ENCODE results near the gene MED12L.
A peak's percentile ranks its signal among the peaks of the same experiment; 100 is the strongest.

Gene MED12L

GRCh38 chr3:151321526-151321925, 236.1 kb downstream of the MED12L start:
- DNase-seq (ENCODE audit: low read depth, low spot score): no peak

GRCh38 chr3:151322511-151322910, 237.0 kb downstream of the MED12L start:
- H3K4me3 ChIP-seq (ENCODE audit: low read length): no peak overlapping the region
- no peak for DNase-seq (ENCODE audit: low read depth, low spot score)

More at GRCh38 chr3:151321526-151321925, 236.1 kb downstream of the MED12L start:
- H3K4me3 ChIP-seq (ENCODE audit: low read length): no peak overlapping the region

DNA sequence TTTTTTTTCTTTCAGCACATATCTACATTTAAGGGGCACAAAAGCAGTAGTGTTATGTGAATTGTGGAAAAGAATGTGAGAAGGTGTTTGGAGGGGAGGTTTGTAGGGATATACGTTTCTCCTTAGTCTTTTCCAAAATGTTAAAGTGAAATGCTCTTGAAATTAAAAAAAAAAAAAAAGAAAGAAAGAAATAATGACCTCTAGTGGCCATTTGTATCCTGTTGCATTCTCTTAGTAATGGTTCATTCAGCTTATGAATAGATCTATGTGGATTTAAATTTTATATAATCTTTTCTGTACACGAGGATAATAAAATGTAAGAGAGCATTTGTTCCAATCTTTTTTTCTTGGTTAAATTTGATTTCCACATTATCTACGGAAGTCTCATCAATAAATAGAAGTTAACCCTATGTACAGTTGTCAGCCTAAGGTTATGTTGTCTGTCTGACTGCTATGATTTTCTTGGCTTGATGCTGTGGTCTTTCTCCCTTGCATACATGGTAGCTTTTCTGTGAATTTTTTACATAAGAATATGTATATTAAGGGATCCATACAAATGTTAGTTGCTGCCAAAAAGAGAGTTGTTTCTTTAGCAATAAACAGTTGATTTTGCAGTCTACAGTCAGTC, 242.2 kb downstream of the MED12L start:
- H3K4me3 ChIP-seq (ENCODE audit: low read length): no peak overlapping the region
- peak; percentile 8 for DNase-seq (ENCODE audit: low read depth, low spot score)

- no peak for DNase-seq (ENCODE audit: low read depth, low spot score)
- no peak overlapping the region for H3K4me3 ChIP-seq (ENCODE audit: low read length)
Measured at GRCh38 chr3:151328298-151328995, 243.0 kb downstream of the MED12L start.

DNA sequence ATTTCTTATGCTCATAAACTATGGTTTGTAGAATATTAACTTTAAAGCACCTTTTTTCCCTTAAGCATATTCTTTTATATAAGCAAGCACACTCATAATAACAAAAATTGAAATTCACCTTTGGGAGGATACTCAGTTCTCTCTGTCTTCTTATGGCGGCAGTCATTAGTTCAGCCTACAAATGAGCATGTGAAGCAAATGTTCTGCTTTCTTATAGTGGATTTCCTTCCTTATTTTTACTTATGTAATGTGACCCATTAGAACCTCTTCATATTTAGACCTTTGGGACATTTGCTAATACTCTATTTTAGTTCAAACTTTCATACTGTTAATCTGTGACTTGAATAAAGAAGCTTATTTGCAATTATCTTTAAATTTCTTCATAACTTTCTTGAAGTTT, 243.9 kb downstream of the MED12L start, which contains the start of gene P2RY13:
P2RY13 (minus strand) TSS at position 187 of the 400 bp plus-strand sequence; CDS start at position 166, 21 bp downstream.
- no peak within 1 kb of the TSS for H3K4me3 ChIP-seq (ENCODE audit: low read length)
- no peak for DNase-seq (ENCODE audit: low read depth, low spot score)

DNA sequence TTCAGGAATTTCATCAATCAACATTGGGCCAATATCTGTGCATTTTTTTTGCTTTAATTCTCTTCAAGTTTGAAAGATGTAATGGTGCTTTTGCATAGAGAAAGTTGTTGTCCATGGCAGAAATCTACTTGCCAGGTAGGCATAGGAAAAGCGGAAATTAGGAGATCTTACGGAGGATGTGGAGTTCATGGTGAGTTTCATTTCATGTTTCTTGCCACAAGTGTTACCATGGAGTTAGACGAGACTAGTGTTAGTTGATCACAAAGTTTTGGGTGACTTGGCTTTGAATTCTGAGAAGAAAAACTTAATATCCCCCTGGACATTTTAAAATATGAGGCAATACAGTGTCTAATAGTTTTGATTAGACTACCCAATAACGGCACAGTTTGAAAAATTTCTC, 244.9 kb downstream of the MED12L start:
- H3K4me3 ChIP-seq (ENCODE audit: low read length): no peak overlapping the region
- DNase-seq (ENCODE audit: low read depth, low spot score): no peak

DNA sequence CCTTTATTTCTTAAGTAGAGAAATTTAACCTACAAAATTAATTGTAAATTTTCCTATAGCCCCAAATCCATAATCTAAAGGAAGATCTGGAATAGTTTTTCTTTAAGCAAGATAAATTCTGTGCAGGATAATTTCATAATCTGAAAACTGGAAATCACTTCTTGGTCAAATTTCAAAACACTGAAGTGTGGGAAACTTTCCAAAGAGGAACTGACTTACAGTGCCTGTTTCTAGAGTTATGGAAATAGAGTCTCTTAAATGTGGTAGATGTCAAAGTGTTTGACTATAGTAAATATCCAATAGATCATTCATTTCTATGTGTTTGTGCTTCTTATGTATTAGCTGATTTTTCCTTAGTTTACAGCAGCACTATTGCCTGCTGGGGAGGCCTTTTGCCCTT, 245.4 kb downstream of the MED12L start:
- no peak for DNase-seq (ENCODE audit: low read depth, low spot score)
- no peak overlapping the region for H3K4me3 ChIP-seq (ENCODE audit: low read length)

DNA sequence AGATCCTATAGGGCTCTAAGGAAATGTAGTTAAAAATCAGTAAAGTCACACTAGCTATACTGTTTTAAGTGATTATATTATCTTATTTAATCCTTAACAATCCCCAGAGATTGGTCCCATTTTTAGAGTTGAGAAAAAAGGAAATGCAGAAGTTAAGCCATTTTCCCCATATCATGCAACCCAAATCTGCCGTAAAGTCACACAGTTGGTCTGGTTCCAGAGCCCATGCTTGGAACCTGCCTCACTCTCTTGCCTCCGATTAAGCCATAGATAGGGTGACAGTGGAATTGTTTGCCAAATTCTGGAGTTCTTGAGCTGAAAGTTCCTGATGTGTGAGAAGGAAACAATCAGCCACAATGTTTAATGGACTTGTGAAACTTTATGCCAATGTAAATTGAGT, 246.2 kb downstream of the MED12L start:
- DNase-seq (ENCODE audit: low read depth, low spot score): no peak
- no peak overlapping the region for H3K4me3 ChIP-seq (ENCODE audit: low read length)

GRCh38 chr3:151345859-151346258, 260.4 kb downstream of the MED12L start:
- no peak for DNase-seq (ENCODE audit: low read depth, low spot score)
- no peak overlapping the region for H3K4me3 ChIP-seq (ENCODE audit: low read length)

DNA sequence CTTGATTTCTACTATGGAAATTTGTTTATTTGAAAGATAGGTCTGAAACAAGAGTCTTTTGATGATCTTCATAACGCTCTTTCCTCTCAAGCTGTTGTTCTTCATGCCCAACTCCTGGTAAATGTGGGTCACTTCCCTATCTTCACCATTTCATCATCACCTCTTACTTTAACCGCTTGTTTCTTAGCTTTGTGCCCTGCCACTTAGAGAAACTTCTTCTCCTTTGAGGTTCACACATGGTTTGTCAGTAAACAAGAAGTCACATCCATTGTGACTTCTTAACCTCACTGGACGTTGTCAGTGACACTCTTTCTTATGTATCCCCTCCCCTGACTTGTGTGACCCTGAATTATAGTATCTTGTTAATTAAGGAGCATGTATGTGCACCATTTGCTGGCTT, 260.8 kb downstream of the MED12L start:
- no peak overlapping the region for H3K4me3 ChIP-seq (ENCODE audit: low read length)
- DNase-seq (ENCODE audit: low read depth, low spot score): no peak

DNA sequence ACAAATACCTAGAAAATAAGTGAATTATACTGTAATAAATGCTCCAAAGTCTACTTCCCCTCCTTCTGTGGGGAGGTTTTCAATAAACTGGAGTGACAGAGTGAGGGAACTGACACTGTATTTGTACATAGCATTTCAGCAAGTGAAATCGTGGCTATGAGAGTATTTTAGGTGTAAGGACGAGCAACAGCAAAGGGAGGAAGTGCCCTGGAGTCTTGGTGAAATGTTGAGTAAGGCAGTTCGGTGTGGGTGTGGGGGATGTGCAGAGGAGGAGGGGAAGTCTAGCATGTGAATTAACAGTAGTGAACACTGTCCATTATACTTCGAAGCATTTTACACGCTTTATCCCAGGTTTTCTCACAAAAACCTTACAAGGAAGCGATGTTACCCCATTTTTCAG, 262.0 kb downstream of the MED12L start:
- no peak overlapping the region for H3K4me3 ChIP-seq (ENCODE audit: low read length)
- no peak for DNase-seq (ENCODE audit: low read depth, low spot score)

- no peak overlapping the region for H3K4me3 ChIP-seq (ENCODE audit: low read length)
- no peak for DNase-seq (ENCODE audit: low read depth, low spot score)
Measured at GRCh38 chr3:151350656-151351055, 265.2 kb downstream of the MED12L start.

DNA sequence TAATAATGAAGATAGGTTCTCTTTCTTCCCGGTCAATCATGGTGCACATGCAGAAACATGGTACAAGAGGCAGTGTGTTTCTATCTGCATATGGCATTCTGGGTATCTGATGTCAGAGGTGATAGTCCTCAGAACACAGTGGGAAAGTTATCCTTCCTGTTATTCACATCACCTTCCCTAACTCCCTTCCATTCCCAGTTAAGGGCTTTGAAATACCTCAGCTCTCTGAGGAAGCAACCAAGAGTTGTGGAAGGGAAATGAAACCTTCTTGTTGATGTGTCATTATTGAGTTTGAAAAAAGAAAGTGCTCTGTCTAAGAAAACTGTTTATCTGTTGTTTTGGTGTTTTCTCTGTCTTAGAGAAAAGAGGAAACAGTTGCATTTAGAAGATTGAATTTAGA, 265.8 kb downstream of the MED12L start:
- H3K4me3 ChIP-seq (ENCODE audit: low read length): no peak overlapping the region
- DNase-seq (ENCODE audit: low read depth, low spot score): no peak

DNA sequence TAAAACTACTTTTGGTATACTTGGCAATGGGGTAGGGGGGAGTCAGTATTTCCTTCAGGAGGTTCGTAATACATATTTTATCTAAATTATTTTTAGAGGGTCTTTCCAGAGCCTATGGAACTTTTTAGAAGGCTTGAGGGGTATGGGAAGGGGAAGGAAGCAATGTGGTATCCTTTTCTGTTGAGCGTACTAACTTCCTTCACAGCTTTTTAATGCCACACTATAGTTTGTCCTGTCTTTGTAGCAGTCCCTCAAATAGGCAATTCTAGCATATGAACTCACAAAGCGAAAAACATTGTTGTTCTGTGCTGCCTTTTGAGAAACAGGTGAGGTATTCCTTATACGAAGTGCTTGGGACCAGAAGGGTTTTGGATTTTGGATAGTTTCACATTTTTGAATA, 266.2 kb downstream of the MED12L start:
- no peak overlapping the region for H3K4me3 ChIP-seq (ENCODE audit: low read length)
- no peak for DNase-seq (ENCODE audit: low read depth, low spot score)

DNA sequence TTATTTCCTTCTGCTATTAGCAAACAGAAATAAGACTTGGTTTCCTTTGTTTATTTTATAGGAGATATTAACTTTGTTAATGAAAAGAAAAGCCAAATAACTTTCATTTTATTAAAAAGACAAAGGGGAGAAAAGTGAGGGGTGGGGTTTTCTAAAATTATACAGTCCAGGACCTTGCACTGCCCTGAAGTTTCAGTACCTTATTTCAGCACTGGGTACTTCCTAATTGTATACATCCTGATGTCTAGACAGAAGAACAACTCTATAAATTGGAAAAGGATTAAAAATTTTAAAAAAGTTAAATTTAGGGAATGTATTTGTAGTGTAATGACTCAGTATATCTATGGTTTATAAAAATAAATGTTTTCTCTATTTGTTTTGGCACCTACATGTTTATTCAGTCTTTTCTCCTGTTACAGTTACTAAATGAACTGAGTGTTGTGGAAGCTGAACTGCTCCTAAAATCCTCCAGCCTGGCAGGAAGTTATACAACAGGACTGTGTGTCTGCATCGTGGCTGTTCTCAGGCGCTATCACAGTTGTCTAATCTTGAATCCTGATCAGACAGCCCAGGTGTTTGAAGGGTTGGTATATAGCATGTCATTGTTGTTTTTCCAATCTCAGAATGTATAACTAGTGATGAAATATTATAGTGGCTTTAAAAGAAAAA, 271.5 kb downstream of the MED12L start:
- no peak overlapping the region for H3K4me3 ChIP-seq (ENCODE audit: low read length)
- DNase-seq (ENCODE audit: low read depth, low spot score): no peak

GRCh38 chr3:151357463-151357850, 272.0 kb downstream of the MED12L start:
- no peak for DNase-seq (ENCODE audit: low read depth, low spot score)
- H3K4me3 ChIP-seq (ENCODE audit: low read length): no peak overlapping the region

DNA sequence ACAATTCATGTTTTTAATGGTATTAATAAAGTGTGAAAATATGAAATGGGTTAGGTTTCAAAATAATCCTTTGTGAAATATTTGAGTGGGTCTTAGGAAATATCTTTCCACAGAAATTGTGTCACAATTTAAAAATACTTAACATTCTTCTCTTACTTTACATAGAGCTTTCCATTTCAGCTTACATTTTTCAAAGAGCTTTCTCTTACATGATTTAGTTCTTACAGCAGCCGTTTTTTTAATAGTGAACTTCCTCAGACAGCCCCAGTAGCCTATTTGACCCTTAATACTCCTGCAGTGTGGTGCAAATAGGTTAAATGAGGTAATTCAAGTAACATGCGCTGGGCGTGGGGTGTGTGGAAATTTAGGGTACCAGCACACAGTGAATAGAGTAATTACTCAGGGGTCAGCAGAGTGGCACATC, 277.3 kb downstream of the MED12L start:
- H3K4me3 ChIP-seq (ENCODE audit: low read length): no peak overlapping the region
- DNase-seq (ENCODE audit: low read depth, low spot score): no peak

- H3K4me3 ChIP-seq (ENCODE audit: low read length): no peak overlapping the region
- no peak for DNase-seq (ENCODE audit: low read depth, low spot score)
Measured at GRCh38 chr3:151366993-151367392, 281.5 kb downstream of the MED12L start.

DNA sequence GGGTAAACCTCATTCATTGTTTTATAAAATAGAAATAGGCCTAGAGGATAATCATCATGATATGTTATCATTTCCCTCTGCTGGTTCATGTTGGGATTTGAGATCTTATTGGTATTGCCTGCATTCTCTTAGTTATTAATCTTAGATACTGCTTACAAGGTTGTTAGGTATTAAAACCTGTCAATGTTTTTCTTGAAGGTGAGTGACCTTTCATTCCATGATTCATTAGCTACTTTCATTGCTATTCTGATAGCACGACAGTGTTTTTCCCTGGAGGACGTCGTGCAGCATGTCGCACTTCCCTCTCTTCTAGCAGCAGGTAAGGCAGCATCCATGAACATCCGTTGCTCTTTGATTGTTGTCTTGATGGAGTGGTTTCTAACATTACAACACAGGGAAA, 282.0 kb downstream of the MED12L start:
- no peak for DNase-seq (ENCODE audit: low read depth, low spot score)
- no peak overlapping the region for H3K4me3 ChIP-seq (ENCODE audit: low read length)

DNA sequence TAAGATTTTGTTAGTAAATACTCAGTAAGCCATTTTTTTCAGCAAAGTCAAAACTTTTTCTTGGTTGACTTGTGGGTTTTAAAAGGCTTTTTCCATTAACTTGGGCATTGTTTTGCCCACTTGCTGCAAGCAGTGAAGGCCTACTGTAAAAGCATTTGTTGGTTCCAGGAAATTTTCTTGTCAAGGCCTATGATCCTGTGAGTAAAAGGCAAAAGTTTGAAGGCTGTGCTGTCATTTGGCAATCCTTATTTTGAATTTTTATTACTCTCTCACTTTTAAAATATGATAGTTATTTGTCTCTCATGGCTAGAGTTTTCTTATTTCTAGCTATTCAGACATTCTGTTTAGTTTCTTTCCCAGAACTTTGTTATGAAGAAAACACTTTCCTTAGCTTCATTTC, 286.1 kb downstream of the MED12L start:
- no peak for DNase-seq (ENCODE audit: low read depth, low spot score)
- H3K4me3 ChIP-seq (ENCODE audit: low read length): no peak overlapping the region

Data from Jurkat, Clone E6-1 (cell line).